ENCODE data around the gene CFL1.

DNA sequence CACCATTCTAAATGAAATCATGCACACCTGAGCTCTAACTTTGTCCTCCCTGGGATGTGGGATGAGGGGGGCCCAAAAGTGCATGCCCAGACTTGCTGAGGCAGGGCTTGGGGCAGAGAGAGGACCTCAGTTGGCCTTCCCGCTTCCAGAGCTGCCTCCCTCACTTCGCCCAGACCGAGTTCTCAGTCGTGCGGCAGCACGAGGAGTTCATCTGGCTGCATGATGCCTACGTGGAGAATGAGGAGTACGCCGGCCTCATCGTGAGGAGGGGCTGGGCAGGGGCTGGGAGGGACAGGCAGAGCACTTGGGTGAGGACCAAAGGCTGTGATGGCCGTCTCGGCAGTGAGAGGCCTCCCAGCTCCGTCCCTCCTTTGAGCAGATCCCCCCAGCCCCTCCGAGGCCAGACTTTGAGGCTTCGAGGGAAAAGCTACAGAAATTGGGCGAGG, 8.2 kb downstream of the CFL1 start:
- TF ChIP-seq, protein P1, sequence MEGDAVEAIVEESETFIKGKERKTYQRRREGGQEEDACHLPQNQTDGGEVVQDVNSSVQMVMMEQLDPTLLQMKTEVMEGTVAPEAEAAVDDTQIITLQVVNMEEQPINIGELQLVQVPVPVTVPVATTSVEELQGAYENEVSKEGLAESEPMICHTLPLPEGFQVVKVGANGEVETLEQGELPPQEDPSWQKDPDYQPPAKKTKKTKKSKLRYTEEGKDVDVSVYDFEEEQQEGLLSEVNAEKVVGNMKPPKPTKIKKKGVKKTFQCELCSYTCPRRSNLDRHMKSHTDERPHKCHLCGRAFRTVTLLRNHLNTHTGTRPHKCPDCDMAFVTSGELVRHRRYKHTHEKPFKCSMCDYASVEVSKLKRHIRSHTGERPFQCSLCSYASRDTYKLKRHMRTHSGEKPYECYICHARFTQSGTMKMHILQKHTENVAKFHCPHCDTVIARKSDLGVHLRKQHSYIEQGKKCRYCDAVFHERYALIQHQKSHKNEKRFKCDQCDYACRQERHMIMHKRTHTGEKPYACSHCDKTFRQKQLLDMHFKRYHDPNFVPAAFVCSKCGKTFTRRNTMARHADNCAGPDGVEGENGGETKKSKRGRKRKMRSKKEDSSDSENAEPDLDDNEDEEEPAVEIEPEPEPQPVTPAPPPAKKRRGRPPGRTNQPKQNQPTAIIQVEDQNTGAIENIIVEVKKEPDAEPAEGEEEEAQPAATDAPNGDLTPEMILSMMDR (IDR thresholded peaks at IDR 0.05): no peak
- no peak for TF ChIP-seq POLR2A (IDR thresholded peaks at IDR 0.05)

Data from ovary (tissue), 3 donors.